CD4-positive, alpha-beta T cell (primary cell): ENCODE results near the gene CDYL2. TPM values are rescaled to one million over a fixed set of nuclear protein-coding genes. Genes with fewer than 3 reads are reported as not detected.

Experiments used
- ATAC-seq: fragments of 200-7000 bp; cut with Tn5 transposase; one replicate; pipeline ENCODE4 v1.10.0; 2022; ENCODE audit warnings: mild to moderate bottlenecking; ENCODE audit not compliant: poor library complexity
- CTCF ChIA-PET: fragments of 350-600 bp; sonication (Branson Sonifier 250); formaldehyde crosslinking; loops from one replicate; lab custom pipeline; 2021; ENCODE audit warnings: antibody characterized with exemption, inconsistent platforms; lab: Charles Lee
- POLR2A ChIA-PET: fragments of 350-600 bp; sonication (Branson Sonifier 250); formaldehyde crosslinking; loops from one replicate; lab custom pipeline; 2021; ENCODE audit warnings: antibody characterized with exemption, inconsistent platforms; lab: Charles Lee
- DNase-seq, 14 experiments: peaks; one replicate each; pipeline ENCODE4 v3.0.0-alpha.2; 2013 to 2020; ENCODE audit warnings: mixed read lengths in 2 of 14
- H3K27ac ChIP-seq, 2 donors: one replicate each; pipeline versions ENCODE4 v1.5.1 to v1.7.0; 2013; ENCODE audit warnings: low read length in 2 of 2, low read depth in 1 of 2, mild to moderate bottlenecking in 1 of 2
- H3K27me3 ChIP-seq, 2 experiments: 1 replicate in 1 of 2; 2 replicates in 1 of 2; pipeline versions ENCODE4 v1.6.1 to v1.7.0; 2013; ENCODE audit warnings: low read length in 2 of 2, control low read depth in 1 of 2, mild to moderate bottlenecking in 1 of 2, moderate library complexity in 1 of 2; ENCODE audit not compliant: insufficient read depth in 2 of 2, control insufficient read depth in 1 of 2
- H3K36me3 ChIP-seq: one replicate; pipeline ENCODE4 v1.6.1; 2013; ENCODE audit warnings: low read length, control low read depth; ENCODE audit not compliant: insufficient read depth
- H3K4me1 ChIP-seq: one replicate; pipeline ENCODE4 v1.6.1; 2013; ENCODE audit warnings: low read length, control low read depth; ENCODE audit not compliant: insufficient read depth
- H3K4me3 ChIP-seq: one replicate; pipeline ENCODE4 v1.5.1; 2013; ENCODE audit warnings: mild to moderate bottlenecking, low read length, moderate library complexity
- H3K9me3 ChIP-seq, 2 experiments: 1 replicate in 1 of 2; 2 replicates in 1 of 2; pipeline versions ENCODE4 v1.6.1 to v1.7.0; 2013; ENCODE audit warnings: low read length in 2 of 2, mild to moderate bottlenecking in 2 of 2, control low read depth in 1 of 2, moderate library complexity in 1 of 2; ENCODE audit not compliant: control insufficient read depth in 1 of 2, insufficient read depth in 1 of 2
- H3K27ac Mint-ChIP-seq: one replicate; pipeline ENCODE4 v1.8.0; 2020; ENCODE audit warnings: mixed read lengths
- H3K27me3 Mint-ChIP-seq: one replicate; pipeline ENCODE4 v1.8.0; 2021; ENCODE audit warnings: mixed read lengths
- H3K36me3 Mint-ChIP-seq: one replicate; pipeline ENCODE4 v1.8.0; 2021; ENCODE audit warnings: low read depth, mixed read lengths
- H3K4me1 Mint-ChIP-seq: one replicate; pipeline ENCODE4 v1.8.0; 2021; ENCODE audit warnings: low read depth, mixed read lengths
- H3K4me3 Mint-ChIP-seq: one replicate; pipeline ENCODE4 v1.8.0; 2020; ENCODE audit warnings: mild to moderate bottlenecking, mixed read lengths
- H3K9me3 Mint-ChIP-seq: one replicate; pipeline ENCODE4 v1.8.0; 2020; ENCODE audit warnings: mixed read lengths
- intact Hi-C, 2 experiments: fragments of 100-400 bp; cut with DNase I in 1 of 2; cut with micrococcal nuclease in 1 of 2; formaldehyde crosslinking; loops; one replicate each; pipeline versions ENCODE4 v1.15.1 to v1.9.0; 2023 to 2025; cut with DNase I, micrococcal nuclease
- total RNA-seq, 174 experiments: library from RNA in 2 of 174; stranded (reverse) in 2 of 174; gene quantifications; one replicate each; pipeline ENCODE4 v1.2.3 and lab custom pipeline; 2021 to 2026
- TF ChIP-seq, protein P1 (sequence below): fragments of 200-600 bp; IDR thresholded peaks from one replicate; pipeline ENCODE4 v1.8.0; 2022; ENCODE audit warnings: antibody characterized with exemption, mild to moderate bottlenecking

CDYL2 gene
- total RNA-seq, 2 experiments from 2014 or later: 14.3 to 15.8 TPM

GRCh38 chr16:80664786-80665185 is 139.6 kb downstream of the CDYL2 start:
- Mint-ChIP-seq H3K4me3 (no peak overlapping the region), H3K36me3 (no peaks in the 10 kb centered on the region), H3K27ac (no peak overlapping the region), H3K9me3 (no peaks in the 10 kb centered on the region), H3K27me3 (no peaks in the 10 kb centered on the region), H3K4me1 (no peaks in the 10 kb centered on the region)
- TF ChIP-seq, protein P1, sequence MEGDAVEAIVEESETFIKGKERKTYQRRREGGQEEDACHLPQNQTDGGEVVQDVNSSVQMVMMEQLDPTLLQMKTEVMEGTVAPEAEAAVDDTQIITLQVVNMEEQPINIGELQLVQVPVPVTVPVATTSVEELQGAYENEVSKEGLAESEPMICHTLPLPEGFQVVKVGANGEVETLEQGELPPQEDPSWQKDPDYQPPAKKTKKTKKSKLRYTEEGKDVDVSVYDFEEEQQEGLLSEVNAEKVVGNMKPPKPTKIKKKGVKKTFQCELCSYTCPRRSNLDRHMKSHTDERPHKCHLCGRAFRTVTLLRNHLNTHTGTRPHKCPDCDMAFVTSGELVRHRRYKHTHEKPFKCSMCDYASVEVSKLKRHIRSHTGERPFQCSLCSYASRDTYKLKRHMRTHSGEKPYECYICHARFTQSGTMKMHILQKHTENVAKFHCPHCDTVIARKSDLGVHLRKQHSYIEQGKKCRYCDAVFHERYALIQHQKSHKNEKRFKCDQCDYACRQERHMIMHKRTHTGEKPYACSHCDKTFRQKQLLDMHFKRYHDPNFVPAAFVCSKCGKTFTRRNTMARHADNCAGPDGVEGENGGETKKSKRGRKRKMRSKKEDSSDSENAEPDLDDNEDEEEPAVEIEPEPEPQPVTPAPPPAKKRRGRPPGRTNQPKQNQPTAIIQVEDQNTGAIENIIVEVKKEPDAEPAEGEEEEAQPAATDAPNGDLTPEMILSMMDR: no peak
- intact Hi-C loops: no loop called here
- DNase-seq: no peak
- Histone ChIP-seq H3K36me3 (no peaks in the 10 kb centered on the region), H3K27me3 (no peaks in the 10 kb centered on the region), H3K4me3 (no peak overlapping the region), H3K9me3 (peaks cover 0 to 5% of the 10 kb centered on the region in 2 experiments), H3K4me1 (no peaks in the 10 kb centered on the region), H3K27ac (no peak overlapping the region)
- ChIA-PET POLR2A (no interaction called here), CTCF (no interaction called here)
- no peak for ATAC-seq

GRCh38 chr16:80664226-80664625 is 140.2 kb downstream of the CDYL2 start:
- H3K27ac ChIP-seq: no peak overlapping the region
- no peak overlapping the region for H3K27ac Mint-ChIP-seq
- POLR2A ChIA-PET: no interaction called here
- ATAC-seq (no peak), DNase-seq (no peak)
- no peaks in the 10 kb centered on the region for H3K36me3 ChIP-seq
- intact Hi-C loops: no loop called here
- H3K36me3 Mint-ChIP-seq: no peaks in the 10 kb centered on the region
- H3K27me3 Mint-ChIP-seq: no peaks in the 10 kb centered on the region
- H3K4me1 ChIP-seq: no peaks in the 10 kb centered on the region
- H3K4me3 ChIP-seq: no peak overlapping the region
- TF ChIP-seq, protein P1: no peak
- H3K4me1 Mint-ChIP-seq: no peaks in the 10 kb centered on the region
- no peaks in the 10 kb centered on the region for H3K9me3 Mint-ChIP-seq
- no peaks in the 10 kb centered on the region for H3K27me3 ChIP-seq
- CTCF ChIA-PET: no interaction called here
- no peak overlapping the region for H3K4me3 Mint-ChIP-seq
- no peaks in the 10 kb centered on the region for H3K9me3 ChIP-seq

DNA sequence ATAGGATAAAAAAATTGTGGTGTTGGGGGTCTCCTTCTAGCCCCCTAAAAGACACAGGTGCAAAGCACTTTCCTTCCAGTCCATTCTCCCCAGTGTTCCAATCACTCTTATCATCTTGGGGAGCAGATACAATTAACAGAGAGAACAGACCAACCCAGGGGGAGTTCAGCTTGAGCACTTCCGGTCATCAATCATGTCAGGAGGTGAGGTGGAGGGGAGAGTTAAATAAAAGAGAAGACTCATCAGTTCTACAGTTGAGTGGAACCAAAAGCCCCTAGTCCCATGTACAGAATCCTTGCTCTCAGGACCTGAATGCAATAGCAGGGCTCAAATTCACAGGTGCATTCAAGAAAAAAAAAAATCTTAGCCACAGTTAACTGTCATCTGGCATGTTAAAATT is 141.3 kb downstream of the CDYL2 start:
- Histone ChIP-seq H3K27me3 (no peaks in the 10 kb centered on the region), H3K36me3 (no peaks in the 10 kb centered on the region), H3K9me3 (no peaks in the 10 kb centered on the region), H3K27ac (no peak overlapping the region), H3K4me3 (no peak overlapping the region), H3K4me1 (no peaks in the 10 kb centered on the region)
- no peak for ATAC-seq
- intact Hi-C loops: no loop called here
- Mint-ChIP-seq H3K27me3 (no peaks in the 10 kb centered on the region), H3K27ac (no peak overlapping the region), H3K4me1 (no peaks in the 10 kb centered on the region), H3K4me3 (no peak overlapping the region), H3K36me3 (no peaks in the 10 kb centered on the region), H3K9me3 (peaks cover 2% of the 10 kb centered on the region)
- DNase-seq: no peak
- TF ChIP-seq, protein P1: no peak
- ChIA-PET CTCF (no interaction called here), POLR2A (no interaction called here)
